Daoy (cell line): ENCODE results near the gene SBNO1. TPM values are rescaled to one million over a fixed set of nuclear protein-coding genes. Genes with fewer than 3 reads are reported as not detected.
A peak's percentile ranks its signal among the peaks of the same experiment; 100 is the strongest.
"Not testable (repeated sequence)": the region's sequence is repeated elsewhere in the genome, so short reads cannot be mapped to it uniquely, and the experiment has no call there.

Experiments
- DNase-seq: peaks from one replicate; pipeline ENCODE4 v3.0.0-alpha.2; 2015; ENCODE audit warnings: low read depth
- total RNA-seq: library from RNA; depleted of rRNA; stranded (reverse); fragments of >200 nt; shearing (Covaris generic); gene quantifications from 2 replicates; pipeline ENCODE4 v1.2.3, GENCODE V29; 2014

SBNO1 gene
- total RNA-seq, 1 experiment from 2014 or later = 29.7 TPM

DNA sequence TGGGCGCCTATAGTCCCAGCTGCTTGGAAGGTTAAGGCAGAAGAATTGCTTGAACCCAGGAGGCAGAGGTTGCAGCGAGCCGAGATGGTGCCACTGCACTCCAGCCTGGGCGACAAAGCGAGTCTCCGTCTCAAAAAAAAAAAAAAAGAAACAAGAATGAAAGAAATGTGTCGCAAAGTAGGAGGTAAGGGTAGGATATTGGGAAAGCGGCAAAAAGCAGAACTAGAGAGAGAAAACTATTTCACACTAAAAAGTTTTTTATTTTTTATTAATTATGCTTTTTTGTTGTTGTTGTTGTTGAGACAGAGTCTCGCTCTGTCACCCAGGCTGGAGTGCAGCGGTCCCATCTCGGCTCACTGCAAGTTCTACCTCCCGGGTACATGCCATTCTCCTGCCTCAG, 17.7 kb downstream of the SBNO1 start:
- no peak for DNase-seq

DNA sequence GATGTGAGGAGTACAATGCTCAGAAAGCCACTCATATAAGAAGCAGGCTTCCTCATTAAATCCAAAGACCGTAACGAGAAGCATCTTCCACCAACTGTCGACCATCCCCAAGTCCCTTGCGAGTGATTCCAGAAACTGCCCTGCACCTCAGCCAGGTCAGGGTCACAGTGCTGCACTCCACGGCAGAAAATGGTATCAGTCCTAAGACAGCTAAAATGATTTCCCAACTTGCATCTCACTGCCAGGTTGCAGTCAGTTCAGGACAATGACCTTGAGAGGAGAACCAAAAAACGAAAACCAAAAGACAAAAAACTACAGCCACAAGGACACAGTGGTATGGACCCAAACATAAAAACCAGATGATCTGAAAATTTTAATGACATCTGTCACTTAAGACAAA, 20.6 kb downstream of the SBNO1 start:
- DNase-seq = no peak

DNA sequence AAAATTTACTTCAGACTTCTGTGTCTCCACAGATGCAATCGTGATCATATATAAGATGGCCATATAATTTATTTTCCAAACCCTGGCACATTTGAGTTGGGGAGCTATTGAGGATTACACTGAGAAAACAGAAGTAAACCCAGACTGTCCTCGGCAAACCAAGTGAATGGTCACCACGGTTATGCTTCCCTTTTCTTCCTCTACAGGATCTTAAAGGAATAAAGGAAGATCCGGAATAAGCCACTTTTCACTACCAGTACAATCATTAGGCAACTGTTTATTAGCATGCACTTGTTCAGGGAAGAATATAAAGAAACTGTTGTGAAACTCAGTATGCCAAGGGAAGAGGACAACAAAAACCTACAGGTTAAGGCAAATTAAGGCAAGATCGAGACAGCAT, 27.6 kb downstream of the SBNO1 start:
- no peak for DNase-seq

DNA sequence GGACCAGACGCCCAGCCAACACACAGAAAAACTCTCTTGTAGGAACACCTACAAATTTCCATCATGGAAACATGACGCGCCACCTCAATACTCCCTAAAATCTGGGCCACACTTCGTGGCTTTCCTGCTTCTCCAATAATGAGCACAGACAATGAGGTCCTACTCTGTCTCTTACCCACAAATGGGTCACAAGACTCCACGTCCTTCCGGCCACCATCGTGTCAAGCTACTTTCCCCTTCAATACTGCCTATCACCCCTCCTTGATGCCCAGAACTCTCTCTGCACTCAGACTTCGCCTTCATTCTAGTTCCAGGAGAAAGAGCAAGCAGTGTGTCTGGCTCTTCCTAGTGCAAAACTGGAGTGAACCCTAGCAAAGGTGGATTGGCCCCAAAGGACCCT, 28.1 kb downstream of the SBNO1 start:
- DNase-seq = no peak

GRCh38 chr12:123335490-123335889, 29.2 kb downstream of the SBNO1 start:
- no peak for DNase-seq

DNA sequence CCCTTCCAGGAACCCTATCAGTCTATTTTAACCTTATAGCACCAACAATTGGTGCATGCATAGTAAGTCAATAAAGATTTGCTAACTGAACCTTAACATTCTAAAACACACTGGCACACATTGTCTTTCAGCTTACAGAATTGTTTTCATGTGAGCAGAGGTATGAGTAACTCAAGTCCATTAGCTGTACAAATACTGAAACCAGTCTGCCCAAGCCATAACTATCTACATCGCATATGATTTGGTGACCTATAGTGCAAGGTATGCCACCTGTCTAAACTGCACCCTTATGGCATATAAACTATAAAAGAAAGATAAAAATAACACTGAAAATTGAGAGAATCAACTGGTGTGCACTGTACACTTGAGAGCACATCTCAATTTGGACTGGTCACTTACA, 34.8 kb downstream of the SBNO1 start:
- DNase-seq = no peak

GRCh38 chr12:123319826-123320225, 44.8 kb downstream of the SBNO1 start:
- no peak for DNase-seq

DNA sequence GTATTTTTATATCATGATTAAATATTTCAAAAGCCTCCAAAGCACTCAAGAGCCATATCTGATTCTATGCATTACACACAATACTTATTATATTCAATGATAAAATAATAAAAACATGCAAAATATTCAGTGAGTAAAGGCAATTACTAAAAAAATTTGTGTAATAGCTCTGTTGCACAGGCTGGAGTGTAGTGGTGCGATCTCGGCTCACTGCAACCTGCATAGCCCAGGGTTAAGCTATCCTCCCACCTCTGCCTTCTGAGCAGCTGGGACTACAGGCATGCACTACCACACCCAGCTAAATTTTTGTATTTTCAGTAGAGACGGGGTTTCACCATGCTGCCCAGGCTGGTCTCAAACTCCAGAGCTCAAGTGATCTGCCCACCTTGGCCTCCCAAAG, 45.4 kb downstream of the SBNO1 start:
- no peak for DNase-seq

GRCh38 chr12:123313046-123313445, 51.6 kb downstream of the SBNO1 start:
- not testable (repeated sequence) for DNase-seq

- DNase-seq = no peak
Observed at GRCh38 chr12:123306200-123306599, 58.4 kb downstream of the SBNO1 start.

DNA sequence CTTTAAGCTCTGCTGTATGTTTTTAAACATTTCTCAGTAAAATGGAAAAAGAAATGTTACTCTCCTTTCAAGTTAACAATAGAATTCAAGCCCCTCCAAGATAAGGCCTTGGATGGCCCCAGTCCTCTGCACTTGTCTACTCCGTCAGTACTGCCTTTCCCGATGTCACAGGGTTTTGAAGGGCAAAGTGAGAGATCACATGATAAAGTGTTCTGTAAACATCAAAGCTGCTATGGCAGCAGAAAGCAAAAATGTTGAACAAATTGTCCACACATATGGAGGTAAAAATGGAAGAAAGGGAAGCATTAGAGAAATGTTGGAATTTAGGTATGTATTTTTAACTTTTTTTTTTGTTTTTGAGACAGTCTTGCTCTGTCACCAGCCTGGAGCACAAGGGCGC, 59.5 kb downstream of the SBNO1 start:
- DNase-seq = no peak

- no peak for DNase-seq
Observed at GRCh38 chr12:123293178-123293760, 71.4 kb downstream of the SBNO1 start.

DNA sequence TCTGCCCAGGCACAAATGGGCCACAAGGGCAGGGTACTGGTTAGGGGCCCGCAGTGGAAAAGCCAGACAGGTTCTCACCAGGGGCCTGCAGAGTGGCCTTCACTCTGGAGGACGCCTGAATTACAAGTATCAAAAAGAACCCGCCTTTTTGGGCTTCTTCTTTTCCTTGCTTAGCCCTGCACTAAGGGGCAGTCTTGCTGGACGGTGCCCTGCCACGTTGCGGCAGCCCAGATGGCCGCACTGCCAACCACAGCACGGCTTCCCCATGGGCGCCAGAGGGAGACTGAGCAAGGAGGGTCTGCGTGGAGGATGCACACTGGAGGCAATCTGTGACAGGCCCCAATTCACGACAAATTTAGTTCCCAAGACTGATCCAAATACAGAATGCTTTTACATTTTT, 74.7 kb downstream of the SBNO1 start:
- no peak for DNase-seq

DNA sequence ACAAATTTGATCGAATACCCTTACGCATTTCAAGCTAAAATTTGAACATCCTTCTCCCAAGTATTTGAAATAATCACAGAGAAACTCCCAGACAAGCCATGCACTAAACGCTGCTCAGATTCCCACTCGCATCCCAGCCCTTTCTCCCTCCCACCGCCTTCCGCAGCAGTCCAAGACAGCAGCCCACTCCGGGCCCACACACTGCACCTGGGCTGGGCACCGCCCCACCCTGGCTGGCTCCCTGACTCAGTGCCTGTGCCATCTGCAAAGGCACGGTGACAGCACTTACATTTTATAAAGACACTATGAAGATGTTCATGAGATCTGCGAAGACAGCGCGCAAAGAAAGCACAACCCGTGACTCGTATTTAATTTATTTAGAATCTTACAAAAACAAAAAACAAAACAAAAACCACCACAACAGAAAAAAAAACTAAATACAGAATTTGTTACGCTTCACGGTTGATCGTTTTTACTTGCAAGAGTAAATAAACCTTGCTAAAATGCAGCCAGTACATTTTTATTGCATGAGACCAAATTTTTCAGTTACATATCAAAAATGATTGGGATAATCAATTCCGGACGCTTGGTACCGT, 75.8 kb downstream of the SBNO1 start:
- no peak for DNase-seq

GRCh38 chr12:123286652-123287373, 77.8 kb downstream of the SBNO1 start:
- DNase-seq = no peak

GRCh38 chr12:123284669-123285068, 80.0 kb downstream of the SBNO1 start:
- no peak for DNase-seq

DNA sequence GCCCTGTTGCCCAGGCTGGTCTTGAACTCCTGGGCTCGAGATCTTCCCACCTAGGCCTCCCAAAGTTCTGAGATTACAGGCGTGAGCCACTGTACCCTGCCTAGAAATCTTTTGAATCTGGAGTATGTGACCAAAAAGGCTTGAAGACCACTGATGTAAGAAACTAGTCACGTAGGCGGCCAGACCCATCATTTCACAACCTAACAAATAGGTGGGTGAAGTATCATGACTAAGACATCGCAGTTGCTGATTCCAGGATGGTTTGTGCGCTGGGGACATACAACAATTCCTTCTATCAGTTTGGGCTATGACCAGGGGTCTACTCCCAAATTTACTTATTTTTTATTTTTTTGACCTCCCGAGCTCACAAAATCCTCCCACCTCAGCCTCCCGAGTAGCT, 81.2 kb downstream of the SBNO1 start:
- no peak for DNase-seq

DNA sequence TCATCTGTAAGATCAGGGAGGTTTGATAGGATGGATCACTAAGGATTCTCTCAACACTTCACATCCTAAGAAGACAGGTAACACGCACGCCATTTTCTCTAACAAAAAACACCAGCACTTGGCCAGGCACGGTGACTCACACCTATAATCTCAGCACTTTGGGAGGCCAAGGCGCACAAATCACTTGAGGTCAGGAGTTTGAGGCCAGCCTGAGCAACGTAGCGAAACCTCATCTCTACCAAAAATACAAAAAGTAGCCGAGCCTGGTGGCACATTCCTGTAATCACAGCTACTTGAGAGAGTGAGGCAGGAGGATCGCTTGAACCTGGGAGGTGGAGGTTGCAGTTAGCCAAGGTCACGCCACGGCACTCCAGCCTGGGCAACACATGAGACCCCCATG, 82.5 kb downstream of the SBNO1 start:
- no peak for DNase-seq

- DNase-seq = no peak
Observed at GRCh38 chr12:123280971-123281370, 83.7 kb downstream of the SBNO1 start.

GRCh38 chr12:123278101-123278627, 86.5 kb downstream of the SBNO1 start:
- DNase-seq = no peak

- DNase-seq = no peak
Observed at GRCh38 chr12:123273166-123273565, 91.5 kb downstream of the SBNO1 start.

GRCh38 chr12:123271001-123271668, 93.5 kb downstream of the SBNO1 start:
- DNase-seq = peak; percentile 80
